Stimulated activated effector memory CD8-positive, alpha-beta T cell treated with anti-CD3 and anti-CD28 coated beads, Interleukin-12 subunit alpha, Interleukin-12 subunit beta, amount 100 ng/mL, for 72 hours (primary cell): ENCODE measurements around the gene ZBP1.
"Not testable (repeated sequence)": the region's sequence is repeated elsewhere in the genome, so short reads cannot be mapped to it uniquely, and the experiment has no call there.

ENCODE experiments used
- ATAC-seq: fragments of 150-1000 bp; cut with Tn5 transposase; 2 replicates; pipeline ENCODE4 v1.10.0; 2021
- DNase-seq, 2 donors: peaks; one replicate each; pipeline ENCODE4 v3.0.0; 2021 to 2022; ENCODE audit warnings: low spot score in 2 of 2
- H3K27ac Mint-ChIP-seq: one replicate; pipeline ENCODE4 v1.8.0; 2022; ENCODE audit warnings: mild to moderate bottlenecking, mixed read lengths
- H3K36me3 Mint-ChIP-seq: one replicate; pipeline ENCODE4 v1.8.0; 2022; ENCODE audit warnings: mild to moderate bottlenecking, mixed read lengths
- H3K4me1 Mint-ChIP-seq: one replicate; pipeline ENCODE4 v1.8.0; 2022; ENCODE audit warnings: mixed read lengths
- H3K4me3 Mint-ChIP-seq: one replicate; pipeline ENCODE4 v1.8.0; 2022; ENCODE audit warnings: mild to moderate bottlenecking, mixed read lengths
- H3K9me3 Mint-ChIP-seq: one replicate; pipeline ENCODE4 v1.8.0; 2022; ENCODE audit warnings: mixed read lengths

Gene ZBP1

GRCh38 chr20:57630061-57630460 is 9.8 kb upstream of the ZBP1 start:
- Mint-ChIP-seq H3K4me3 (peak overlapping the region; percentile 68), H3K27ac (peak overlapping the region; percentile 84), H3K4me1 (peaks cover 53% of the 10 kb centered on the region), H3K9me3 (peaks cover 3% of the 10 kb centered on the region), H3K36me3 (no peaks in the 10 kb centered on the region)
- ATAC-seq (peak; percentile 62), DNase-seq (peak in 1 of 2 donors; percentile 47)

- Mint-ChIP-seq H3K4me1 (peaks cover 53% of the 10 kb centered on the region), H3K27ac (peak overlapping the region; percentile 84), H3K4me3 (peak overlapping the region; percentile 68)
- H3K36me3 Mint-ChIP-seq, ATAC-seq, H3K9me3 Mint-ChIP-seq: not testable (repeated sequence)
- DNase-seq = peak in 1 of 2 donors; percentile 48
Observed at GRCh38 chr20:57629491-57629901, 9.3 kb upstream of the ZBP1 start.

GRCh38 chr20:57628962-57629308 is 8.7 kb upstream of the ZBP1 start:
- H3K9me3 Mint-ChIP-seq, H3K36me3 Mint-ChIP-seq, ATAC-seq: not testable (repeated sequence)
- Mint-ChIP-seq H3K4me3 (peak overlapping the region; percentile 68), H3K27ac (peak overlapping the region; percentile 84), H3K4me1 (peaks cover 53% of the 10 kb centered on the region)
- DNase-seq = peak in 1 of 2 donors; percentile 47

GRCh38 chr20:57628047-57628961 is 8.1 kb upstream of the ZBP1 start:
- peaks cover 4% of the 10 kb centered on the region for H3K9me3 Mint-ChIP-seq
- H3K36me3 Mint-ChIP-seq = no peaks in the 10 kb centered on the region
- peak overlapping the region; percentile 86 for H3K27ac Mint-ChIP-seq
- DNase-seq (peak in 1 of 2 donors; percentile 59), ATAC-seq (peak; percentile 86)
- H3K4me3 Mint-ChIP-seq = peak overlapping the region; percentile 68
- H3K4me1 Mint-ChIP-seq = peaks cover 49% of the 10 kb centered on the region

GRCh38 chr20:57627339-57627738 is 7.1 kb upstream of the ZBP1 start:
- H3K4me1 Mint-ChIP-seq = peaks cover 50% of the 10 kb centered on the region
- DNase-seq (no peak), ATAC-seq (no peak)
- peak overlapping the region; percentile 68 for H3K4me3 Mint-ChIP-seq
- H3K36me3 Mint-ChIP-seq = no peaks in the 10 kb centered on the region
- H3K9me3 Mint-ChIP-seq = peaks cover 4% of the 10 kb centered on the region
- no peak overlapping the region for H3K27ac Mint-ChIP-seq

- no peak for ATAC-seq
- H3K9me3 Mint-ChIP-seq = peaks cover 4% of the 10 kb centered on the region
- no peak overlapping the region for H3K27ac Mint-ChIP-seq
- peaks cover 57% of the 10 kb centered on the region for H3K4me1 Mint-ChIP-seq
- H3K36me3 Mint-ChIP-seq = no peaks in the 10 kb centered on the region
- H3K4me3 Mint-ChIP-seq = no peak overlapping the region
- no peak for DNase-seq
Observed at GRCh38 chr20:57625978-57626377, 5.8 kb upstream of the ZBP1 start.

GRCh38 chr20:57625181-57625958 is 5.1 kb upstream of the ZBP1 start:
- Mint-ChIP-seq H3K36me3 (peaks cover 4% of the 10 kb centered on the region), H3K4me3 (no peak overlapping the region), H3K9me3 (peaks cover 4% of the 10 kb centered on the region), H3K27ac (no peak overlapping the region), H3K4me1 (peaks cover 62% of the 10 kb centered on the region)
- DNase-seq (peak in 1 of 2 donors; percentile 33), ATAC-seq (no peak)

GRCh38 chr20:57624124-57624523 is 3.9 kb upstream of the ZBP1 start:
- peaks cover 62% of the 10 kb centered on the region for H3K4me1 Mint-ChIP-seq
- ATAC-seq (no peak), DNase-seq (peak in 1 of 2 donors; percentile 20)
- peaks cover 4% of the 10 kb centered on the region for H3K9me3 Mint-ChIP-seq
- H3K36me3 Mint-ChIP-seq = peaks cover 14% of the 10 kb centered on the region
- no peak overlapping the region for H3K4me3 Mint-ChIP-seq
- no peak overlapping the region for H3K27ac Mint-ChIP-seq

GRCh38 chr20:57622579-57623381 is 2.6 kb upstream of the ZBP1 start:
- Mint-ChIP-seq H3K4me3 (peak overlapping the region; percentile 16), H3K27ac (peak overlapping the region; percentile 23), H3K4me1 (peaks cover 67% of the 10 kb centered on the region), H3K9me3 (peaks cover 4% of the 10 kb centered on the region), H3K36me3 (peaks cover 20% of the 10 kb centered on the region)
- no peak for ATAC-seq
- peak; percentile 49 to 81 for DNase-seq

GRCh38 chr20:57622201-57622570 is 2.0 kb upstream of the ZBP1 start:
- ATAC-seq = no peak
- H3K36me3 Mint-ChIP-seq = peaks cover 20% of the 10 kb centered on the region
- peak overlapping the region; percentile 16 for H3K4me3 Mint-ChIP-seq
- peak in 1 of 2 donors; percentile 48 for DNase-seq
- peaks cover 4% of the 10 kb centered on the region for H3K9me3 Mint-ChIP-seq
- peaks cover 67% of the 10 kb centered on the region for H3K4me1 Mint-ChIP-seq
- no peak overlapping the region for H3K27ac Mint-ChIP-seq

GRCh38 chr20:57621421-57622200 is 1.4 kb upstream of the ZBP1 start:
- Mint-ChIP-seq H3K4me1 (peaks cover 71% of the 10 kb centered on the region), H3K27ac (peak overlapping the region; percentile 83), H3K36me3 (peaks cover 20% of the 10 kb centered on the region), H3K4me3 (peak overlapping the region; percentile 71), H3K9me3 (peaks cover 4% of the 10 kb centered on the region)
- no peak for DNase-seq
- no peak for ATAC-seq

- no peak for ATAC-seq
- Mint-ChIP-seq H3K27ac (peak overlapping the region; percentile 83), H3K4me1 (peaks cover 76% of the 10 kb centered on the region), H3K4me3 (peak overlapping the region; percentile 71), H3K36me3 (peaks cover 20% of the 10 kb centered on the region), H3K9me3 (peaks cover 4% of the 10 kb centered on the region)
- peak in 1 of 2 donors; percentile 49 for DNase-seq
Observed at GRCh38 chr20:57620999-57621398, 773 bp upstream of the ZBP1 start.

- DNase-seq (peak; percentile 52 to 87), ATAC-seq (peak; percentile 86)
- Mint-ChIP-seq H3K4me1 (peaks cover 79% of the 10 kb centered on the region), H3K4me3 (peak overlapping the region; percentile 71), H3K36me3 (peaks cover 26% of the 10 kb centered on the region), H3K27ac (peak overlapping the region; percentile 83), H3K9me3 (no peaks in the 10 kb centered on the region)
Observed at GRCh38 chr20:57619051-57619831, 985 bp downstream of the ZBP1 start.

- Mint-ChIP-seq H3K9me3 (no peaks in the 10 kb centered on the region), H3K36me3 (peaks cover 27% of the 10 kb centered on the region), H3K4me3 (peak overlapping the region; percentile 71), H3K27ac (peak overlapping the region; percentile 83), H3K4me1 (peaks cover 79% of the 10 kb centered on the region)
- no peak for DNase-seq
- no peak for ATAC-seq
Observed at GRCh38 chr20:57618764-57619050, 1.5 kb downstream of the ZBP1 start.
